GM21619 (cell line): ENCODE measurements around the gene RREB1.

Experiments
- ATAC-seq: cut with Tn5 transposase; IDR thresholded peaks from one replicate; pipeline ENCODE4 v1.9.1; 2021; ENCODE audit not compliant: unreplicated experiment

Gene RREB1

DNA sequence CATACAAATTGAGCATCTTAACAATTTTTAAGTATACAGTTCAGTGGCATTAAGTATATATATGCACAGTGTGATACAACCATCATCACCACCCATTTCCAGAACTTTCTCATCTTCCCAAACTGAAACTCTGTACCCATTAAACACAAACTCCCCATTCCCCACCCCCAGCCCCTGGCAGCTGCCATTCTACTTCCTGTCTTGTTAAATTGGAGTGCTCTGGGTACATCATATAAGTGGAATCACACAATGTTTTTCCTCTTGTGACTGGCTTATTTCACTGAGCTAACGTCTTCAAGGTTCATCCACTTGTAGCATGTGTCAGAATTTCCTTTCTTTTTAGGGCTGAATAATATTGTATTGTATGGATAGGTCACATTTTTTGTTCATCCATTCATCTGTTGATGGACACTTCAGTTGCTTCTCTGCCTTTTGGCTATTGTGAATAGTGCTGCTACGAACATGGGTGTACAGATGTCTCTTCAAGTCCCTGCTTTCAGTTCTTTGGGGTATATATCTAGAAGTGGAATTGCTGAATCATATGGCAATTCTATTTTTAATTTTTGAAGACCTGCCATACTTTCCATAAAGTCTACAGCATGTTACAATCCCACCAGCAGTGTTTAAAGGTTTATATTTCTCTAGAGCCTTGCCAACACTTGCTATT is 19.6 kb upstream of the RREB1 start:
- ATAC-seq, result no peak

DNA sequence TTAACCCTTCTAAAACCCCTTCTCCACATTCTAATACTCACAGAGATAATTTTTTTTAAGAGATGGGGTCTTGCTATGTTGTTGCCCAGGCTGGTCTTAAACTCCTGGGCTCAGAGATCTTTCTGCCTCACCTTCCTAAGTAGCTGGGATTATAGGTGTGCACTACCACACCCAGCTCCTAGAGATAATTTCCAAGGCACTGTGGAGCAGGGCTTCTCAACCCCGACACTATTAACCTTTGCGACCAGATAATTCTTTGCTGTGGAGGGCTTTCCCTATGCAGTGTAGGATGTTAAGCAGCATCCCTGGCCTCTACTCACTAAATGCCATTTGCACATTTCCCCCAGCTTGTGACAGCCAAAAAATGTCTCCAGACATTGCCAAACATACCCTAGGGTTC is 8.8 kb upstream of the RREB1 start:
- ATAC-seq, result no peak

DNA sequence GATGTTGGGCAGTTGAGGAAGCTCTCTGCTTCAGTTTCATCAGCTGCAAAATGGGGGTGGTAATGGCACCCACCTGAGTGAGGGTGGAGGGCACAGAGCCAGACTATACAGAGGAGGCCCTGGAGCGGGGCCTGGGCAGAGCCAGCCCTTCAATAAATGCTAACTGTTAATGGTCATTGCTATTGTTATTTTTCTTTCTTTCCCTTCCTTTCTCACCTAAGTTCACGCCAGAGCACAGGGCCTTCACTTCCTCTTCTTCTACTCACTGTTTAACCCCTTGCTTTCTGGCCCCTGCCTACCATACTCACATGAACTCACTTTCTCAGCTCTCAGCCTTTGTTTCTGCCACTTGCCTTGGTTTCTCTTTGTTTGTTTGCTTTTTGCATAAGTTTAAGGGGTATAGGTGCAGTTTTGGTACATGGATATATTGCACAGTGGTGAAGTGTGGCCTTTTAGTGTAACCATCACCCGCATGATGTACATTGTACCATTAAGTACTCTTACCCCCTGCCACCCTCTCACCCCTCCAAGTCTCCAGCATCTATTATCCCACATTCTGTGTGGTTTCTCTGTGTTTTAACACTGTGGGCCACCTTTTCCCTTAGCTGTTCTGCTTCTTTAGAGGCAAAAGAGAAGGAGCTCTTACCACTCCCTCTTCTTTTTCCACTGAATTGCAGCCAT is 7.5 kb upstream of the RREB1 start:
- peak; percentile 76 for ATAC-seq

DNA sequence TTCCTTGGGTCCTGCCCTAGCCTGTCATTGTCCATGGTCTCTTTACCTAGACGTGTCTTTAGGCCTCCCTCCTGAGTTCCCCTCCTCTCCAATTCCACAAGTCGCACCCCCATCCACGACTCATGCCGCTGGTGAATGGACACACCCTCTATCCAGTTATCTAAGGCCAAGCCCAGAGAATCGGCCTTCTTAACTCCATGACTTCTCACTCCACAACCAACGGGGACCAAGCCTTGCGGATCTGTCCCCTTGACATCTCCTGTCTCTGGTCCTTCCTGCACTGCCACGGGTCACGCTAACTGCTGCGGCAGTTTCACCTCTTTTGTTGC is 7.0 kb upstream of the RREB1 start:
- no peak for ATAC-seq

DNA sequence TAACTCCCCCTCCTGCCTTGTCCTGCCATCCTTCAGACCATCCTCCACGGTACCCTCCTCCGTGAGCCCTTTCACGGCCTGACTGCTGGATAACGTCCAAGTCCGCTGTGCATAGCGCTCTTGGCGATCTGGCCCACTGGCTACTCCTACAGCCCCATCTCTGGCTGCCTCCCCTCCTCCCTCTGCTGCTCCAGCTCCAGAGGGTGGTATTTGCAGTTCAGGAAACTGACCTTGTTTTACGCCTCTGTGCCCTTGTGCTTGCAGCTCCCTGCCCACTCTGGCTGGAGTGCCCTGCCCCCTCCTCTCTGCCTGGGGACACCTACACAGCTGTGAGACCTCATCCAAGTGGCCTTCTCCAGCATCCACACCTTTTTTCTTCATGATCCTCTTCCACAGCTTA is 6.5 kb upstream of the RREB1 start:
- no peak for ATAC-seq

DNA sequence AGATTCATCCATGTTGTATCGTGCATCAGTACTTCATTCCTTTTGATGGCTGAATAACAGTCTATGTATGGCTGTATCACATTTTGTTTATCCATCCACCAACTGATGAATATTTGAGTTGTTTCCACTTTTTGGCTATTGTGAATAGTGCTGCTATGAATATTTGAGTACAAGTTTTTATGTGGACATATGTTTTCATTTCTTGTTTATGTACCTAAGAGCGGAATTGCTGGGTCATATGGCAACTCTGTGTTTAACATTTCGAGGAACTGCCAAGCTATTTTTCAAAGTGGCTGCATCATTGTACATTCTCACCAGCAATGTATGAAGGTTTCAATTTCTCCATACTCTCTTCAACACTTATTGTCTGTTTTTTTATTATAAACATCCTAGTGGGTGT is 3.0 kb upstream of the RREB1 start:
- ATAC-seq, result no peak

DNA sequence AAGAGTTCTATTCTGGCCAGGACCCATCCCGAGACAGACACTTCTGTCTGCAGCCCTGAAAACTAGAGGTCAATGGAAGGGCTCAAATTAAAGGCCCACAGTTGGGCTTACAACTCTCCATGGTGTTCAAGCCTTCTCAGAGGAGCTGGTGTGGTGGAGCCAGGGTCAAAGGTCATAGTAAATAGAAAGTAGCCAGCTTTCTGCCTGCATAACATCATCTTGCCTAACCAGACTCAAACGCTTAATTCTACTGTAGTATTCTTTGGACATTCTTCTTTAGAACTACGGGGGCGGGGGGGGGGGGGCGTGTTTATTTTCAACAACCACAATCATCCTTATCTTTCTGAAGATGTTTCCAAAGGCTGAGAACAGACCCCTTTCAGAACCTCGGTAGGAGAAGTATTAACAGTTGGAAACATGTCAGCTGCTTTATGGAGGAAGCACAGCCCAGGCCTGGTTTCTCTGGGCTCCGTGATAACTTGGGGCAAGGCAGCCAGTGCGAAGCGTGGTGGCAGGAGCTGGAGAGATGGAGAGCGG is 1.5 kb upstream of the RREB1 start:
- no peak for ATAC-seq

DNA sequence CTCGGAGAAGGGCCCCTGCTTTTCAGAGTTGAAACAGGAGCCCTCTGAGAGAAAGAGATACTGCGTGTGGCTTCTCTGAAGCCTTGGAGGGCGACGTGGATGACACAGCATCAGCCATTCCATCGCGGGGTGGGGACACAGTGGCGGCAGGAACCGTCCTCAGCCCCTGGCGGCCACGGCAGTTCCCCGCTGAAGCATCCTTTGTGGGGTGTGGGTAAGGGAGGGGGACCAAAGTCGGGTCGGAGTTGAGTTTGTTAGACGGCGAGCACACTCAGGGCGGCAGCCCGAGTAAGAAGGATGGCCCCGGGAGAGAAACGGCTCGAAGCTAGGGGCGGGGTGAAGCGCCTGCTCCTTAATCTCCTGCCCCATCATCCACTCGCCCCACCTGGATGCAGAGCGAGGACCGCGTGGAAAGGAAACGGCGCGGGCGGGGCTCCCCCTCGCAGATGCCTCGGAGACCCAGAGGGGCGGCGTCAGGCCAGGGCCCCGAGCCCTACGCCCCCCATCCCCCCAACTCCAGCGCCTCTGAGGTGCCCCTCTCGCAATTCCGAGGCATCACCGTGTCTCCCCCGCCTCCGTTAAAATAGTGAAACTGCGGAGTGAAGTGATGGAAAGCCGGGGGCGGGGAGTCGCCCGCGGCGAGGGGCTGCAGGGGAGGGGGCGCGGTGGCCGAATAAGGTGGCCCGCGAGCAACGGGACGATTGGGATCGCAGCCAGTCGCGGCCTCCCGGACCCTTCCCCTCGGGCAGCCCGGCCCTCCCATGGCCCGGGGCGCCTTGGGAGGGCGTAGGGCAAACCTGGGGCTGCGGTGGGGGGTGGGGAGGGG is 796 bp upstream of the RREB1 start:
- peak; percentile 27 for ATAC-seq

DNA sequence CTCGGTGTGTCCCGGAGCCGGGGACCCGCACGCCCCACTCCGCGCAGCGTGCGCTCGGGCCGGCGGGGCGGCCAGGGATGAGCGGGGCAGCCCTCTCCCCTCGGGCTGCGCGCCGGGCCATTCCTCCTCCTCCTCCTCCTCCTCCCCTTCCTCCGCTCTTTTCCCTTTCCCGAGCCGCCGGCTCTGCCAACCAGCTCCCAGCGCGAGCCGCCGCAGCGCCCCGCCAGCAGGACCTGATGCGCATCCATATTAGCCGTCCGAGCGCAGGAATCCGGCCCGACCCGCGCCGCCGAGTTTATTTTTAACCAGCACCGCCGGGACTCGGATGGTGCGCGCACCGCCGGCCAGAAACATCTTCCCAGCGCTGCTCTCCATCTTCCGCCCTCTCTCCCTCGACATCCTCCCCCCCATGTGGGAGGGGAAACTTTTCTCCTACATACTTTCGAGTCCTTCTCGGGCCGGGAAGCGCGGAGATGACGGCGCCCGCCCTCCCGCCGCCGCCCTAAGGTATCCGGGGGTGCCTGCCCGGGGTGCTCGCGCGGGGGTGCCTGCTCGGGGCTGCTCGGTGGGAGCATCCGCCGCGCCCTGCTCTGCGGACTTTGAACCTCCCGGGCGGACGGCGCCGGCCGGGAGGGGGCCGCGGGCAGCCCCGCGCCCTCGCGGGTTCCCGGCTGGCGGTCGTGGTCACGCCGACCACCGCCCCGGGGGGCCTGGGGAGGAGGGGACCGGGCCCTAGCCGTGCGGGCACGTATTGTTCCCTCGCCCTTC is 619 bp downstream of the RREB1 start:
- peak; percentile 10 for ATAC-seq

DNA sequence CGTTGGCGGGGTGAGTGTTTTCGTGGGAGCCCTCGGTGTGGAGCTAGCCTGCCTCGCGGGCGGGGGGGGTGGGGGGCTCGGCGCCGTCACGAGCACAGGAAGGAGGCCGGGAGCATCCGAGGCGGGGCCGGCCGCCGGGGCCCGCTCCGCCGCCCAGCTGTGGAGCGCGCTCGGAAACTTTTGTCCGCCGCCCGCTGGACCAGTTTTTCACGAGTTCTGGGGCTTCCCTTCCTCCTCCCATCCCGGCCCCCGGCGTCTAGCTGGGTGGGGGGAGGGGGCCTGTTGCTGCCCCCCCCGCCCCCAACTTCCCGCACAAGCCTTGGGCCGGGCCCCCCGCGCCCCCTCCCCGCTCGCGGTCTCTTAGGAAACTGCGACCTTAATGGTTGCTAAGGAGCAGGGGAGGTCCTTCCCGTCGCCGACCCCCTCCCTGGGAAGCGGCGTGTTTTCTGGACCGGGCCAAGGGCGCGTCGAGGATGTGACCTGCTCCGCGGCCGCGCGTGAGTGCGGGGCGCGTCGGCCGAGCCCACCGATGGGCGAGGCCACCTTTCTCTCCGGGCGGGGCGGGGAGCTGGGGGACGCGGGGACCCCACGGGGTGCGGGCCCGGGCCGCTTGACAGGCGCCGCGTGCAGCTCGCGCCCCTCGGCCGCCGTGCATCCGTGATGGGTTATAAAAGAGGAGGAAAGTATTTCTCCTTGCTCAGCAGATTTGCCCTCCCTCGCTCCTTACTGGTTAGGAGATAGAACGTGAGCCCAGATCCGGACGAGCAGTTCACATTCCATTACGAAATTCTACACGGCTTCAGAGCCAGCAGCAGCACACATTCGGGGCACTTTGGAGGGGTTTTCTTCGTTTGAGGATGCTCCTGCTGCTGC is 1.4 kb downstream of the RREB1 start:
- ATAC-seq, result peak; percentile 14

DNA sequence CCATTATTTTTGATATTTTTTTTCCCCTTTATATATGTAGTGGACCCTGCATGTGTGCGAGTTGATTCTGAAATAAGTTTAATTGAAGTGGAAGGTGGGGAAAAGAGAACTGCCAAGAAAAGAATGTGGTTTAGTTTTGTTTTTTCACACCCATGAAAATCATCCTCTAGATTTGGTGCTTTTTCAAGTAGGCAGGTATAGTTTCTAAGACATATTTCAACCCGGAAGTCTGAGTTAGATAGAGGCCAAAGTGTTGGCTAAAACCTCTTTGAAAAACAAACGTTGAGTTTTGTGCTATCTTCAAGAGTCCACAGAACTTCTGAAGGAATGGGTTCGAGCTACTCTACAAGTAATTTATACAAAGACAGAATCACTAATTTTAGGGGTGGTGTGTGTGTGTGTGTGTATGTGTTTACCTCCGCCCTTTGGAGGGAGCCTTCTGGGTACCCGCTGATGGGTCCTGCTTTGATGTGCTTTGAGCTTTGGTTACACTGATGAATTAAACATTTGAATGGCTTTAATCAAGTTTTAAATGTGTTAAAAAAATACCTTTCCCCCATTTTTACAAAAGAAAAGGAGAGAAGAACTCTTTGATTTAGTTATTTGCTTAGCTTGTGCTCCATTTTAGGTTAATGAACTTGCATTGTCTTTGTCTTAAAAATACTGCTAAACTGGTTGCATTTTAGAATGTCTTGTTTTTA is 2.5 kb downstream of the RREB1 start:
- ATAC-seq, result no peak

DNA sequence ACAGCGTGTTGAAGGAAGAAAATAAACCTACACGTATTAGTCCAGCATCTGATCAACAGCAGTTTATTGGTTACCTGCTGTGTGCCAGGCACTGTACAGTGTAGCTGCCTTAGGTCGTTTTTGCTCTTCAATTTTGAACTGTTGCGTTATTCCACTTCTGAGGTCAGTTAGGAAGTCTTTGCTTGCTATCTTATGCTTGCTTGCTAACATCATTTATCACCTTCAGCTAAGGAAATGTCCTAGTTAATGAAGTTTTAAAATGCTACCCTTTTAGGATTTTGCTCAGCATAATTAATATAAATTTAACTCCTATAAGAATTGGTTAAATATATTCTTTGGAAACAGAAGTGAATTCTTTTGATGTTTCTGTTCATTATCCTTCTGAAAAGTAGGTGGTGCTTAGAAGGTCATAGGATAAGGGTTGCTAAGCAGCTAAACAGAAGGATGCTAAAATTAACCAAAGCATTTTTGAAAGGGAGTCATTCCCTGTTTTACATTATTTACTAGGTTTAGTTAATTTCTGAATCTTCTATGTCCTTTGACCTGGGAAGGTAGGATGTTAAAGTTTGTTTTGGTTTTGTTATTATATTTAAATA is 3.4 kb downstream of the RREB1 start:
- ATAC-seq, result no peak

DNA sequence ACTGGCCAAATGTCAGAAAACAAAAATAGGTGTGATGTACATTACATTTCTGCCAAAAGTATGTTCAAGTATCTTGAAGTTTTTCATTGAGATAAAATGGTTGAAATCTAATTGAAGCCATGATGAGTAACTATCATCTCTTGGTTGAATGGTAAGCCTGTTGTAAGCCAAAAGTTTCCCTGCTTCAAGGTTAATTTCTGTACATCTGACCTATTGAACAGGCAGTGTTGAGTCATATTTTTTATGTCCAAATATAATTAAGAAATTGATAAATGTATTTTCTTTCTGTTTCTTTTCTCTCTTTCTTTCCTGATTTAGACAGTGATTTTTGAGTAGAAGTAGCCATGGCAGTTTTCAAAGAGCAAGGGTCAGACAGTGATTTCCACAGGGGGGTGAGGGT is 4.4 kb downstream of the RREB1 start:
- ATAC-seq, result no peak

DNA sequence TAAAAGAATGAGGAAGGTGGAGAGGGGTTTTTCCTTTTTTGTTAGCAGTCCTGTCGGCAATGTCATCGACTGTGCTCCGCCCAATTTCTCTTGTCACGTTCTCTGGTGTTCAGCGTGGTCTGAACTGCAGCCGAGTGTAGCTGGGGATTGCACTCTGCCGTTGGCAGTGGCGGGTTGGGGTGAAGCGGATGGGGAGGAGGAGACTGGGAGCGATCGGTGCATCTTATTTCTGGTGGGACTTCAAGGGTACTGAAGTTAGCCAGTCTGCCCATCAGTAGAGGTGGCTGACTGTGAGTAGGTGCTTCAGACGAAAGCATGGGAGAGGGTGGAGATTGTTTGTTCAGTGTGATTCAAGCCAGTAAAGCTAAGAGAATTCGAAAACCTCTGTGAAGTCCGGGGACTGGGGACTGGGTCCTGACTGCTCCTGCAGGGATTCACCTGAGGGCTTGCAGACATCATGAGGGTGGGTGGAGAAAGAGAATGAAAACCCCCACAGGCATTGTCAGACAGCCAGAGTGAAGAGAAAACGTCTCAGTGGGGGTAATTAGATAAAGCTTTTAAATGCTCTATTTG is 5.1 kb downstream of the RREB1 start:
- ATAC-seq, result no peak

DNA sequence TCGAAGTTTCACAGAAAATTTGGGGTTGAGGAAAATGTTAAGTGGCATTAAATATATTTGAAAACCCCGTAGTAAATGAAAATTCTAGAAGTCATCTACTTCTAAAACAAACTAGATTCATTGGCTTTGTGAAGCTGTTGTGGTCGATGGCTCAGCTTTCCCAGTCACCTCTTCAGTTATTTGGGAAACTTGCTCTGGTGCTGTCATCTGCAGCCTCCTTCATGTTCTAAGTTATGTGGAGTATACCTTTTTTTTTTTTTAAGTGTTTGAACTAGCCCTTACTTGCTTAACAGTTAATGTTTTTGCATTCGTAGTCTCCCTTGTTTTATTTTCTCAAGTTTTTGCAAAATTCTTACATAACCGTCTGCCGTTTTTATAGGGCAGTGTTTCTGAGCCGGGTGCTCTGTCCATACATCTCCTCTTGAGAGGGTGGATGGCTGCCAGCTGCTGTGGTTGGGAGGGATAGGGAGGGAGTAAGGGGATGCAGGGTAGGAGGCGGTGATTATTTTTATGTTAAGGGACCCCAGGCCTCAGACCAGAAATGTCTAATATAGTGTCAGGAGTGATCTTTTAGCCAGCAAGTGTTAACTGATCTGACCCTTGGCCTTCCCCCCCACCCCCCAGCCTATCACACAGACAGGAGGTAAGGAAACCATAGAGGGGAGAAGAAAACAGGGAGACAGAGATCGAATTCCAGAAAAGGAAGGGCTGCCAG is 7.1 kb downstream of the RREB1 start:
- no peak for ATAC-seq

DNA sequence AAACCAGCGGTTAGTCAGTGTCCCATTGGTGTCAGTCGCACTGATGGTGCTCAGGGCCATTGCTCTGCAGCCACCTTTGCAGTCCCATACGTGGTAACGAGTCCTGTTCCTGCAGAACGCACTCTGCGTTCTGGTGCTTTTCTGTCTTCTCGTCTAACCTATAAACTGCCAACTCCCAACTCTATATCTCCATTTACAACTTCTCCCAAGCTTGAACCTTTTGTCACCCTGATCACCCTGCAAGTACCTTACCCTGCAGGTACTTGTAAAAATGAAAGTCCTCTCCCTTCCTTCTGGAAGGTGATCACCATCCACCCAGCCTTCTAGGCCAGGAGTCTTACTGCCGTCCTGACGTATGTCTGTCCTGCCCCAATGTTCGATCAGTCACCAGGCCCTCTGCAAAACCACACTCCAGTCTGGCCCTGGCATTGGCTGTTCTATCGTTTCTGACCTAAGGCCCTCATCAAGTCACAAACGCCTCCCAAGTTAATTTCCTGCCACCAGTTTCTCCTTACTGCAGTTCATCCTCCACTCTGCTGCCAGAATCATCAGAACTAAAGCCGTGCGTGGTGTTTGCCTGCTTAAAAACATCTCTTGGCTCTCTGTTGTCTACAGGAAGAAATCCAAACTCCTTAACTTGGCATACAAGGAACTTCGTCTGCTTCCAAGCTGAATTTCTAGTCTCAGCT is 7.9 kb downstream of the RREB1 start:
- ATAC-seq, result no peak

DNA sequence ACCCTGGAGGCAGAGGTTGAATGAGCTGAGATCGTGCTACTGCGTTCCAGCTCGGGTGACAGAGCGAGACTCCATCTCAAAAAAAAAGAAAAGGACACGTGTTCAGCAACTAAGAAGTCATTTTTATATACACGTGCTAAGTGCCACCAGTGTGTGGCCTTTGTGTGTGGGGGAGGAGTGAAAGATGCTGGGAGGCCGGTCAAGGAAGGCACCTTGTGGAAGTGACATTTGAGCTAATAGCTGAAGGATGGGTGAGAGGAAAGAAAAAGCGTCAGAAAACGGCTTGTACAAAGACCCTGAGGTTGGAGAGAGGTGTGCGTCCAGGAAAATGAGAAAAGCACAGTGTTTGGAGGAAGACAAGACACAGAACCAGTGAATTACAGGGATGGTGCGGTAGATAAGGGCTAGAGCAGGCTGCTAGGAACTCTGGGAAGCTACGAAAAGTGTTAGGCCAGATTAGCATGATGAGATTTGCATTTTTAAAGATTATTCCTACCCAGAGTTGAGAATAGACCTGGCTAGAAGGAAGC is 11.6 kb downstream of the RREB1 start:
- no peak for ATAC-seq
